GM19324 (cell line): ENCODE data around the gene PAX5.

Experiments
- ATAC-seq: cut with Tn5 transposase; IDR thresholded peaks from one replicate; pipeline ENCODE4 v1.9.1; 2021; ENCODE audit warnings: mild to moderate bottlenecking, moderate library complexity; ENCODE audit not compliant: unreplicated experiment, low FRiP score

PAX5 gene

GRCh38 chr9:36791222-36791950, 242.7 kb downstream of the PAX5 start:
- ATAC-seq: no peak

- no peak for ATAC-seq
These were observed 244.2 kb downstream of the PAX5 start for GRCh38 chr9:36789886-36790285.

- no peak for ATAC-seq
These were observed 245.5 kb downstream of the PAX5 start for GRCh38 chr9:36788534-36788933.

GRCh38 chr9:36787709-36788108, 246.4 kb downstream of the PAX5 start:
- ATAC-seq: no peak
